Omental fat pad (tissue), 4 donors: ENCODE measurements around the gene LRRC61. TPM values are rescaled to one million over a fixed set of nuclear protein-coding genes. Genes with fewer than 3 reads are reported as not detected.

Experiments used
- ATAC-seq: fragments of 150-250 bp; one replicate; pipeline ENCODE4 v1.9.1; 2016; ENCODE audit warnings: mild to moderate bottlenecking, moderate library complexity; ENCODE audit not compliant: low FRiP score
- DNase-seq: peaks from one replicate; pipeline ENCODE4 v3.0.0-alpha.2; 2019; ENCODE audit warnings: low spot score
- total RNA-seq, 4 donors: library from RNA; depleted of rRNA; stranded (reverse); fragments of >200 nt; gene quantifications; one replicate each; pipeline ENCODE4 v1.1.0, GENCODE V29; 2016
- TF ChIP-seq, protein P1 (sequence below), 3 donors: fragments of 450-650 bp; IDR thresholded peaks; one replicate each; pipeline ENCODE4 v1.5.1; 2016 to 2017; ENCODE audit warnings: antibody characterized with exemption in 3 of 3, mild to moderate bottlenecking in 3 of 3, moderate library complexity in 2 of 3

The LRRC61 gene
- total RNA-seq, 4 donors from 2014 or later: 3.2 to 13.4 (median 8.6) TPM

DNA sequence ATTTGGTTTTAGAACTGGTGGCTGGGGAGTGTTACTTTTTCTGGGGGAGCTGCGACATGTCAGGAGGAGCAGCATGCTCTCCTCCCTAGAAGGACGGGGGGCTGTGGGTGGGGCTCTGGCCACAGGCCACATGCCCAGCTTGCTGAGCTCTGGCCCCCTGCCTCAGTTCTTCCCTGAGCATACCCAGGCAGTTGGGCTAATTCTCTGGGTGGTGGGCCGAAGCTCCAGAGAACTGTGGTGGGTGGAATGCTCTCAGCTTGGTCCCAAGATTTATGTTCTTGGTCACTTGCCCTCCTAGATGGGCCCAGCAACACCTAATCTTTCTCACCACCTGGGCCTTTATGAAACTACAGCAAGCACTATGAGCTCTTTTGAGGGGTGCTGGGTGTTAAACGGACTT lies 50.9 kb downstream of the LRRC61 start:
- ATAC-seq (no peak), DNase-seq (no peak)
- TF ChIP-seq, protein P1, sequence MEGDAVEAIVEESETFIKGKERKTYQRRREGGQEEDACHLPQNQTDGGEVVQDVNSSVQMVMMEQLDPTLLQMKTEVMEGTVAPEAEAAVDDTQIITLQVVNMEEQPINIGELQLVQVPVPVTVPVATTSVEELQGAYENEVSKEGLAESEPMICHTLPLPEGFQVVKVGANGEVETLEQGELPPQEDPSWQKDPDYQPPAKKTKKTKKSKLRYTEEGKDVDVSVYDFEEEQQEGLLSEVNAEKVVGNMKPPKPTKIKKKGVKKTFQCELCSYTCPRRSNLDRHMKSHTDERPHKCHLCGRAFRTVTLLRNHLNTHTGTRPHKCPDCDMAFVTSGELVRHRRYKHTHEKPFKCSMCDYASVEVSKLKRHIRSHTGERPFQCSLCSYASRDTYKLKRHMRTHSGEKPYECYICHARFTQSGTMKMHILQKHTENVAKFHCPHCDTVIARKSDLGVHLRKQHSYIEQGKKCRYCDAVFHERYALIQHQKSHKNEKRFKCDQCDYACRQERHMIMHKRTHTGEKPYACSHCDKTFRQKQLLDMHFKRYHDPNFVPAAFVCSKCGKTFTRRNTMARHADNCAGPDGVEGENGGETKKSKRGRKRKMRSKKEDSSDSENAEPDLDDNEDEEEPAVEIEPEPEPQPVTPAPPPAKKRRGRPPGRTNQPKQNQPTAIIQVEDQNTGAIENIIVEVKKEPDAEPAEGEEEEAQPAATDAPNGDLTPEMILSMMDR (IDR thresholded peaks at IDR 0.05): no peak

DNA sequence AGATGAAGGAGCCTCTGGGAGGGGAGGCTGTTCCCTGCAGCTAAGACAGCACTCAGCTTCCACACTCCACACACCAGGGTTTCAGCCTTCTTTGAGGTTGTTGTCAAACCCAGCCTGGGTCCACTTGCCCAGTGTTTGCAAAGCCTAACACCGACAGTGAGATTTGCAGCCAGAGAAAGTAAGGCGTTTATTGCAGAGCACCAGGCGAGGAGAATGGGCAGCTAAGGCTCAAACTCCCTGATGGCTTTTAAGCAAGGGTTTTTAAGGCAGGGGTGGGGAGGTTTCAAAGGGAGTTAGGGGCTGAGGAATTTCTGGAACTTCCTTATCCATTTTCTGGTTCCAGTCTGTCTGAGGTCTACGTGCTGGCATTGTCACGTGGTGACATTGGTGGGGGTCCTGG lies 51.3 kb downstream of the LRRC61 start:
- DNase-seq (no peak), ATAC-seq (no peak)
- TF ChIP-seq, protein P1 (IDR thresholded peaks at IDR 0.05): no peak

- TF ChIP-seq, protein P1 (IDR thresholded peaks at IDR 0.05): no peak
- ATAC-seq (no peak), DNase-seq (no peak)
Measured at GRCh38 chr7:150375662-150376521, 52.7 kb downstream of the LRRC61 start.

DNA sequence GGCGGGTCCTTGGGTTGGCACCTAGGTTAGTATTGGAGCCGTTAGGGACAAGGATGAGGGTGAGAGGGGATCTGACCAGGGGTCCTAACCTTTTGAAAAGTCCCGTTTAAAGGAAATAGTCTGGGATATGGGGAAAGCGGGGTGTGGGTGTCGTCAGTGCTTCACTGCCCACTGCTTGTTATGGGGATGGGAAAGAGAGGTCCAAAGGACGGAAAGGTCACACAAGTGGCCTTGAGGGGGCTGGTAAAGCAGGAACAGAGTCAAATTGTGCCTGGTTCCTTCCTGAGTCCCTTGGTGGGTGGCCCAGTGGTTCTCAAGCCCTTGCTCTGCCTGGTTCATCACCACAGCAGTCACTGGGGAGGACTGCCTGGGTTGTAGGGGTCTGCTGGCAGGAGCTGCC lies 53.4 kb downstream of the LRRC61 start:
- DNase-seq (no peak), ATAC-seq (no peak)
- TF ChIP-seq, protein P1 (IDR thresholded peaks at IDR 0.05): no peak

DNA sequence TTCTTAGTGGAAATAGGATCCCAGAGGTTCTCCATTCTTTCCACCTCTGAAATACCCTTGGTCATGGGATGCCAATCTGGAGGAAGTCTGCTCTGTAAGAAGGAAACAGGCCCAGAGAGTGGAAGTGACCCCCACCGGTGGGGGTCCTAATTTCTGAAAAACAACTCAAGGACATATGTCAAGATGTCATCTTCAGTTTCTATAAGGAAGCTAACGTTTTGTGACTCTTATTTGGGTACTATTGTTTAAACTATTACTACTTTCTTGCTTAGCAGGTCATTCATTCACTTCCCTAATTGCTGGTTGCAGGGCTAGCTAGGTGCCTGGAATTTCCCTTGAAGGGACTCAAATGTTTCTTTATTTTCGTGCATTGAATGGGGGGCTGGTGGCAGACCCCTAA lies 54.0 kb downstream of the LRRC61 start:
- no peak for ATAC-seq
- TF ChIP-seq, protein P1 (IDR thresholded peaks at IDR 0.05): no peak

GRCh38 chr7:150377635-150378034 lies 54.5 kb downstream of the LRRC61 start:
- TF ChIP-seq, protein P1 (IDR thresholded peaks at IDR 0.05): no peak
- no peak for ATAC-seq
- DNase-seq: no peak

More for the DNA sequence above, 54.0 kb downstream of the LRRC61 start:
- DNase-seq: no peak
